Activated naive CD4-positive, alpha-beta T cell (primary cell): ENCODE measurements around the gene KRTAP1-1.
"Not testable (repeated sequence)": the region's sequence is repeated elsewhere in the genome, so short reads cannot be mapped to it uniquely, and the experiment has no call there.

Experiments used
- DNase-seq, 4 experiments: peaks; one replicate each; lab custom pipeline; 2025; lab: John Stamatoyannopoulos, UW

KRTAP1-1 gene

GRCh38 chr17:41012326-41013120 lies 28.7 kb downstream of the KRTAP1-1 start:
- DNase-seq, result no peak

GRCh38 chr17:41010441-41010840 lies 30.8 kb downstream of the KRTAP1-1 start:
- DNase-seq, result no peak

- no peak for DNase-seq
Measured at GRCh38 chr17:41009936-41010335, 31.3 kb downstream of the KRTAP1-1 start.

- no peak for DNase-seq
Measured at GRCh38 chr17:41009301-41009760, 31.9 kb downstream of the KRTAP1-1 start.

GRCh38 chr17:41008811-41009210 lies 32.4 kb downstream of the KRTAP1-1 start, which contains the start of gene KRTAP3-1:
KRTAP3-1 (minus strand) TSS chr17:41009128; CDS start chr17:41009074, 54 bp downstream.
- DNase-seq, result no peak

- DNase-seq, result no peak
Measured at GRCh38 chr17:41004397-41004796, 36.9 kb downstream of the KRTAP1-1 start.

- DNase-seq, result no peak
Measured at GRCh38 chr17:41003926-41004325, 37.3 kb downstream of the KRTAP1-1 start.

GRCh38 chr17:41002814-41003213 lies 38.4 kb downstream of the KRTAP1-1 start:
- DNase-seq, result no peak

GRCh38 chr17:41001795-41002194 lies 39.5 kb downstream of the KRTAP1-1 start:
- no peak for DNase-seq

- DNase-seq, result not testable (repeated sequence)
Measured at GRCh38 chr17:40999563-40999962, 41.7 kb downstream of the KRTAP1-1 start, which contains the start of gene KRTAP3-2. KRTAP3-2 (minus strand) TSS chr17:40999906; CDS start chr17:40999853, 53 bp downstream.

- no peak for DNase-seq
Measured at GRCh38 chr17:40997361-40997760, 43.9 kb downstream of the KRTAP1-1 start.

- DNase-seq, result no peak
Measured at GRCh38 chr17:40996829-40997228, 44.4 kb downstream of the KRTAP1-1 start.

- DNase-seq, result no peak
Measured at GRCh38 chr17:40995116-40995515, 46.1 kb downstream of the KRTAP1-1 start.

GRCh38 chr17:40993839-40994238 lies 47.4 kb downstream of the KRTAP1-1 start, which contains the start of gene KRTAP3-3:
KRTAP3-3 (minus strand) TSS chr17:40994164; CDS start chr17:40994097, 67 bp downstream.
- no peak for DNase-seq

- DNase-seq, result no peak
Measured at GRCh38 chr17:40993084-40993483, 48.2 kb downstream of the KRTAP1-1 start.

- DNase-seq, result no peak
Measured at GRCh38 chr17:40992666-40993065, 48.6 kb downstream of the KRTAP1-1 start.
